Fibroblast of lung (primary cell): ENCODE results near the gene GNB1L. TPM values are rescaled to one million over a fixed set of nuclear protein-coding genes. Genes with fewer than 3 reads are reported as not detected.

Source experiments
- DNase-seq, 2 donors: peaks; one replicate each; pipeline versions ENCODE4 v3.0.0 to v3.0.0-alpha.2; 2010; ENCODE audit warnings: low read depth in 2 of 2
- H2AFZ ChIP-seq: 2 replicates; pipeline ENCODE4 v1.5.1; 2012; ENCODE audit warnings: low read length, control low read depth, inconsistent platforms
- H3K27ac ChIP-seq: 2 replicates; pipeline ENCODE4 v1.5.1; 2011; ENCODE audit warnings: low read length, control low read depth; ENCODE audit not compliant: insufficient read depth
- H3K27me3 ChIP-seq: 2 replicates; pipeline ENCODE4 v1.5.1; 2011; ENCODE audit warnings: mild to moderate bottlenecking, low read length; ENCODE audit not compliant: control insufficient read depth, insufficient read depth
- H3K36me3 ChIP-seq: 2 replicates; pipeline ENCODE4 v1.5.1; 2011; ENCODE audit warnings: low read length; ENCODE audit not compliant: control insufficient read depth, insufficient read depth
- H3K4me1 ChIP-seq: 2 replicates; pipeline ENCODE4 v1.5.1; 2011; ENCODE audit warnings: low read length; ENCODE audit not compliant: control insufficient read depth, insufficient read depth; ENCODE audit errors: extremely low read depth
- H3K4me2 ChIP-seq: 2 replicates; pipeline ENCODE4 v1.5.1; 2011; ENCODE audit warnings: low read length, control low read depth; ENCODE audit not compliant: insufficient read depth; ENCODE audit errors: extremely low read depth
- H3K4me3 ChIP-seq, 4 experiments: fragments of 200-600 bp in 1 of 4; sonication (generic) in 1 of 4; replicated peaks in 1 of 4; 2 replicates each; pipeline ENCODE4 v1.5.1; 2011 to 2016; ENCODE audit warnings: low read length in 4 of 4, low read depth in 3 of 4, mild to moderate bottlenecking in 3 of 4, control low read depth in 2 of 4, inconsistent platforms in 1 of 4, mixed read lengths in 1 of 4; ENCODE audit not compliant: insufficient read depth in 1 of 4; ENCODE audit errors: control extremely low read depth in 1 of 4
- H3K79me2 ChIP-seq: 2 replicates; pipeline ENCODE4 v1.5.1; 2012; ENCODE audit warnings: mild to moderate bottlenecking, low read length, inconsistent platforms; ENCODE audit not compliant: control insufficient read depth, insufficient read depth
- H3K9ac ChIP-seq: 2 replicates; pipeline ENCODE4 v1.5.1; 2011; ENCODE audit warnings: mild to moderate bottlenecking, low read length, control low read depth; ENCODE audit not compliant: insufficient read depth
- H3K9me3 ChIP-seq: 2 replicates; pipeline ENCODE4 v1.5.1; 2012; ENCODE audit warnings: low read depth, low read length; ENCODE audit not compliant: control insufficient read depth, insufficient read depth
- H4K20me1 ChIP-seq: 2 replicates; pipeline ENCODE4 v1.5.1; 2011; ENCODE audit warnings: low read length; ENCODE audit not compliant: control insufficient read depth, insufficient read depth; ENCODE audit errors: extremely low read depth
- CTCF ChIP-seq, 2 donors: IDR thresholded peaks in 1 of 2; conservative IDR thresholded peaks in 1 of 2; 1 replicate in 1 of 2; 2 replicates in 1 of 2; pipeline ENCODE4 v1.5.1; 2011 to 2012; ENCODE audit warnings: low read length in 2 of 2, control low read depth in 1 of 2, inconsistent platforms in 1 of 2, low read depth in 1 of 2, mild to moderate bottlenecking in 1 of 2
- EZH2 ChIP-seq: IDR thresholded peaks from 2 replicates; pipeline ENCODE4 v1.5.1; 2012; ENCODE audit warnings: low read length, control low read depth, mild to moderate bottlenecking; ENCODE audit errors: missing control alignments
- polyA plus RNA-seq, 2 donors: library from polyadenylated mRNA; depleted of rRNA in 1 of 2; stranded (reverse) in 1 of 2; unstranded in 1 of 2; fragments of >200 nt; gene quantifications; 2 replicates each; pipeline ENCODE4 v1.2.1, GENCODE V29; 2011 to 2012; ENCODE audit warnings: missing spikeins in 1 of 2
- total RNA-seq: library from RNA; depleted of rRNA; stranded (reverse); fragments of >200 nt; gene quantifications from 2 replicates; pipeline ENCODE4 v1.2.1, GENCODE V29; 2014

GNB1L gene
- total and polyA plus RNA-seq, 2 donors (not counting 1 experiment from before 2014, with no cell fraction given): 1.4 to 7.8 TPM

- no peak overlapping the region for H3K9ac ChIP-seq
- H3K36me3 ChIP-seq: peaks cover 3% of the 10 kb centered on the region
- no peaks in the 10 kb centered on the region for H4K20me1 ChIP-seq
- H3K4me1 ChIP-seq: no peaks in the 10 kb centered on the region
- H3K79me2 ChIP-seq: no peaks in the 10 kb centered on the region
- no peak overlapping the region for H2AFZ ChIP-seq
- H3K27ac ChIP-seq: no peak overlapping the region
- H3K4me2 ChIP-seq: no peak overlapping the region
- no peak overlapping the region for H3K4me3 ChIP-seq
- TF ChIP-seq EZH2: no peak
- no peak for TF ChIP-seq CTCF (conservative IDR thresholded peaks at IDR 0.05 in 1 of 2, IDR thresholded peaks at IDR 0.05 in 1 of 2; ENCODE audit: low read depth in 1 of 2, low read length in 2 of 2)
- DNase-seq: no peak
- H3K9me3 ChIP-seq: no peaks in the 10 kb centered on the region
- H3K27me3 ChIP-seq: no peaks in the 10 kb centered on the region
Observed at GRCh38 chr22:19898145-19898544, 43.5 kb upstream of the GNB1L start.

- Histone ChIP-seq H3K9me3 (no peaks in the 10 kb centered on the region), H3K4me2 (no peak overlapping the region), H3K4me3 (no peak overlapping the region), H3K27me3 (no peaks in the 10 kb centered on the region), H3K79me2 (no peaks in the 10 kb centered on the region), H3K4me1 (no peaks in the 10 kb centered on the region), H3K9ac (no peak overlapping the region), H2AFZ (no peak overlapping the region), H3K27ac (no peak overlapping the region), H4K20me1 (no peaks in the 10 kb centered on the region), H3K36me3 (peaks cover 3% of the 10 kb centered on the region)
- DNase-seq: no peak
- TF ChIP-seq EZH2 (no peak), CTCF (conservative IDR thresholded peaks at IDR 0.05 in 1 of 2, IDR thresholded peaks at IDR 0.05 in 1 of 2; ENCODE audit: low read depth in 1 of 2, low read length in 2 of 2) (no peak)
Observed at GRCh38 chr22:19897726-19898125, 43.1 kb upstream of the GNB1L start.

- Histone ChIP-seq H4K20me1 (no peaks in the 10 kb centered on the region), H3K36me3 (peaks cover 3% of the 10 kb centered on the region), H2AFZ (no peak overlapping the region), H3K4me3 (no peak overlapping the region), H3K4me2 (no peak overlapping the region), H3K79me2 (no peaks in the 10 kb centered on the region), H3K27me3 (no peaks in the 10 kb centered on the region), H3K9me3 (no peaks in the 10 kb centered on the region), H3K9ac (no peak overlapping the region), H3K4me1 (peaks cover 2% of the 10 kb centered on the region), H3K27ac (no peak overlapping the region)
- DNase-seq: no peak
- TF ChIP-seq EZH2: no peak
- no peak for TF ChIP-seq CTCF (conservative IDR thresholded peaks at IDR 0.05 in 1 of 2, IDR thresholded peaks at IDR 0.05 in 1 of 2; ENCODE audit: low read depth in 1 of 2, low read length in 2 of 2)
Observed at GRCh38 chr22:19896665-19897355, 42.1 kb upstream of the GNB1L start.
